T-helper 1 cell treated with Interleukin-12 subunit alpha and Interleukin-12 subunit beta and Interleukin-4 antibody, amounts not matched to agents 30 μg/mL and 1 μg/mL, for 36 hours (primary cell): ENCODE results near the gene CLDN15.
A peak's percentile ranks its signal among the peaks of the same experiment; 100 is the strongest.
"Not testable (repeated sequence)": the region's sequence is repeated elsewhere in the genome, so short reads cannot be mapped to it uniquely, and the experiment has no call there.

ENCODE experiments used
- H3K27ac Mint-ChIP-seq: one replicate; pipeline ENCODE4 v1.8.0; 2021; ENCODE audit warnings: mild to moderate bottlenecking, mixed read lengths
- H3K27me3 Mint-ChIP-seq: one replicate; pipeline ENCODE4 v1.8.0; 2021; ENCODE audit warnings: low read depth, mixed read lengths
- H3K36me3 Mint-ChIP-seq: one replicate; pipeline ENCODE4 v1.8.0; 2021; ENCODE audit warnings: low read depth, mixed read lengths
- H3K4me1 Mint-ChIP-seq: one replicate; pipeline ENCODE4 v1.8.0; 2021; ENCODE audit warnings: low read depth, mixed read lengths
- H3K4me3 Mint-ChIP-seq: one replicate; pipeline ENCODE4 v1.8.0; 2021; ENCODE audit warnings: mild to moderate bottlenecking, moderate library complexity, mixed read lengths
- H3K9me3 Mint-ChIP-seq: one replicate; pipeline ENCODE4 v1.8.0; 2021; ENCODE audit warnings: mixed read lengths

Gene CLDN15

DNA sequence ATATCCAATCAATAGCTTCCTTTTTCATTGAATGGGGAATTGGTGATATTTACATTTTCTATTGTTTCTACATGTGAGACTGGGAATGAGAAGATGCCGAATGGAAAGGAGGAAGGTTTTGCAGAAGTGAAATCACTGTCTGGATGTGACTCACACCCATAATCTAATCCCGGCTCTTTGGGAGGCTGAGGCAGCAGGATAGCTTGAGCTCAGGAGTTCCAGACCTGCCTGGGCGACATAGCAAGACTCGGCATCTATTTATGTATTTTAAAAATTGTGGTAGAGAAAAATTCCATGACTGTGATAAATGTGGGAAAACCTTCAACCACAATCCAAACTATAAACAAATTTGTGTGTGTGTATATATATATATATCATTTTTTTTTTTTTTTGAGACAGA lies 18.2 kb upstream of the CLDN15 start:
- no peaks in the 10 kb centered on the region for H3K9me3 Mint-ChIP-seq
- H3K4me3 Mint-ChIP-seq = no peak overlapping the region
- no peak overlapping the region for H3K27ac Mint-ChIP-seq
- H3K4me1 Mint-ChIP-seq = peaks cover 7% of the 10 kb centered on the region
- peaks cover 6% of the 10 kb centered on the region for H3K36me3 Mint-ChIP-seq
- no peaks in the 10 kb centered on the region for H3K27me3 Mint-ChIP-seq

DNA sequence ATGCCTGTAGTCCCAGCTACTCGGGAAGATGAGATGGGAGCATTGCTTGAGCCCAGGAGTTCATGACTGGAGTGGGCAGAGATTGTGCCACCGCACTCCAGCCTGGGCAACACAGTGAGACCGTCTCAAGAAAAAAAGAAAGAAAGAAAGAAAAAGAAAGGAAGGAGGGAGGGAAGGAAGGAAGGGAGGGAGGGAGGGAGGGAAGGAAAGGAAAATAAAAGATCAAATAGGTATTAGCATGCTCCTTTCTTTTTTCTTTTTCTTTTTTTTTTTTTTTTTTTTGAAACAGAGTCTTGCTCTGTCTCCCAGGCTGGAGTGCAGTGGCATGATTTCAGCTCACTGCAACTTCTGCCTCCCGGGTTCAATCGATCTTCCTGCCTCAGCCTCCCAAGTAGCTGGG lies 15.6 kb upstream of the CLDN15 start:
- not testable (repeated sequence) for H3K27me3 Mint-ChIP-seq, H3K27ac Mint-ChIP-seq, H3K9me3 Mint-ChIP-seq
- Mint-ChIP-seq H3K4me3 (peak overlapping the region; percentile 99), H3K36me3 (peaks cover 13% of the 10 kb centered on the region), H3K4me1 (peaks cover 16% of the 10 kb centered on the region)

DNA sequence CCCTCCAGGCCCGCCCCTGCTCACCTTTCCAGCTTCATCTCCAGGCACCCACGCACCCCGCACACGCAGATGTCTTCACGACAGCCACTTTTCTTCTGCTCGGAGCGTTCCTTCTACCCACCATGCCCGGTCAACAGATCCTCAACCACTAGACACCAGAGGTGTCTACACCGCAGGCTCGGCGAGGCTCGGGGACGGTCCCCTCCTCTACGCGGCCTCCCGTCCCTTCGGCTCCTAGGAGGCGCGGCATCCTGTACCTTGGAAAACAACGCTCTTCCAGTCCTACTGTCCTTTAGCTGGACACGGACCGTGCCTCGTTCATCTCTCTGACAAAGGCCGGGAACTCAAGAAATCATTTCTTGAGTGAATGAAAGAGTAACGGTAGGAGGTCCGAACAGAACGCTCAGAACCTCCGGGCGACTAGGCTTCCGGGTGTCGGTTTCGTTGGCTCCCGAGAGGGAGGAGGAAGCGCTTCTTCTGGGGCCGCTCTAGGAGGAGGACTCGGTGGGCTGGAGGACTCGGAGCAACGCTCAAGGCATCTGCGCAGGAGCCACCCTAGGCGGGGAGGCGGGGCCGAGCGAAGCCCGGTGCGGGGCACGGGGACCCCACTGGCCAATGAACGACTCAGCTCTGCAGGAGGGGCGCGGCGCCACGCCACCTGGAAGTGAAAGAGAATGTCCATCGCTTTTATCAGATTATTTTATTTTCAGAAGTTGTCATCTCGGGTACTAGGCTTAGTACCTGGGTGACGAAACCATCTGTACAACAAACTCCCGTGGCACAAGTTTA lies 14.5 kb upstream of the CLDN15 start:
- H3K4me3 Mint-ChIP-seq = peak overlapping the region; percentile 99
- peaks cover 21% of the 10 kb centered on the region for H3K4me1 Mint-ChIP-seq
- H3K27me3 Mint-ChIP-seq = no peaks in the 10 kb centered on the region
- no peaks in the 10 kb centered on the region for H3K9me3 Mint-ChIP-seq
- peaks cover 15% of the 10 kb centered on the region for H3K36me3 Mint-ChIP-seq
- H3K27ac Mint-ChIP-seq = peak overlapping the region; percentile 96

DNA sequence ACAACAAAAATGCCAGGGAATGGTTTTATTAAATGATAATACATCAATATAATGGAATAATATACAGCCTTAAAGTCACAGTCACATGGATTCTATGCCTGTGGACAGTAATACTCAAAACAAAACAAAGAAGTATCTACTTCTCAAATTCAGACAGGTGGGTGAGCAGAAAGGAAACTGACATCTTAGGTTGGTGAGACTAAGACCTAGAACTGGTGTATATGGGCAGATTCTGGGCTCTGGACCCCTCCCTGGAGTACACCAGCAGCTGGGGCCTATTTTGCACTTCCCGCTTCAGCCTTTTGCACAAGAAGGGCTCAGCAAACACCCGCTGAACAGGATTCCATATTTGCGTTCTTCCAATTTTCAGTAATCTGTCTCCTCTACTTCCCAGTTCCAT lies 12.7 kb upstream of the CLDN15 start:
- peaks cover 27% of the 10 kb centered on the region for H3K4me1 Mint-ChIP-seq
- H3K27ac Mint-ChIP-seq = peak overlapping the region; percentile 1
- peaks cover 15% of the 10 kb centered on the region for H3K36me3 Mint-ChIP-seq
- H3K27me3 Mint-ChIP-seq = no peaks in the 10 kb centered on the region
- H3K9me3 Mint-ChIP-seq = no peaks in the 10 kb centered on the region
- H3K4me3 Mint-ChIP-seq = peak overlapping the region; percentile 60

DNA sequence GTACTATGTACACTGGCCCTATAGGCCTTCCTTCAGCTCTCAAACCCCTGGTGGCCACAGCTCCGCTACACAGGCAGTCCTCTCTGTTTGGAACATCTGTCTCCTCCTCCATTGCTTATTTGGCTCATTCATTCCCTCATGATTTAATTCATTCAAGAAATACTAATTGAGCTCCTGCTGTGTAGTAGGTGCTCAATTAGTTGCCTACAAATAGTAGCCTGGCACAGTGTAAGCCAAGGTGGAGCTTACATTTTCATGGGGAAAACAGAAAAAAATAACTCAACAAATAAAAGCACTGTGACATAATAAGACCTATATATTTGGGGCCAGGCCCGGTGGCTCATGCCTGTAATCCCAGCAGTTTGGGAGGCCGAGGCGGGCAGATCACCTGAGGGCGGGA lies 10.7 kb upstream of the CLDN15 start:
- Mint-ChIP-seq H3K27me3 (no peaks in the 10 kb centered on the region), H3K27ac (no peak overlapping the region), H3K4me3 (no peak overlapping the region), H3K36me3 (peaks cover 17% of the 10 kb centered on the region), H3K4me1 (peaks cover 36% of the 10 kb centered on the region), H3K9me3 (no peaks in the 10 kb centered on the region)

DNA sequence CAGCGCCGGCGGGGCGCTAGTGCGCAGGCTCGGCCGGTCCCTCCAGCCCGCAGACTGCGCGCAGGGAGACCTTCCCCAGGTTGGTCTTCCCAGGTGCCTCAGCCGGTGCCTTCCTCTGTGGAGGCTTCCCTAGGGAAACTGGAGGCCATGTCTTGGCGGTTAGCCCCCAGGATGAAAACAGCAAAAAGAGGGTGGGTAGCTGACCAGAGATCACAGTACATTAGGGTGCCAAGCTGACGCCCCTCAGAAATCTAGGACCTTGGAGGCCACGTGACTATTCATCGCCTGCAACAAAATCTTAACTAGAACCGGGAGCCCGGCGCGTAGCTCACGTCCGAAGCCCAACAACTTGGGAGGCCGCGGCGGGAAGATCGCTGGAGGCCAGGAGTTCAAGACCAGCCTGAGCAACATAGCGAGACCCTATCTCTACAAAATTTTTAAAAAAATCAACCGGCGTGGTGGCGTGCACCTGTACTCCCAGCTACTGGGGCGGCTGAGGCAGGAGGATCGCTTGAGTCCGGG lies 7.6 kb upstream of the CLDN15 start:
- peaks cover 29% of the 10 kb centered on the region for H3K4me1 Mint-ChIP-seq
- H3K27ac Mint-ChIP-seq = peak overlapping the region; percentile 96
- peaks cover 8% of the 10 kb centered on the region for H3K36me3 Mint-ChIP-seq
- peak overlapping the region; percentile 92 for H3K4me3 Mint-ChIP-seq
- H3K27me3 Mint-ChIP-seq = no peaks in the 10 kb centered on the region
- no peaks in the 10 kb centered on the region for H3K9me3 Mint-ChIP-seq

DNA sequence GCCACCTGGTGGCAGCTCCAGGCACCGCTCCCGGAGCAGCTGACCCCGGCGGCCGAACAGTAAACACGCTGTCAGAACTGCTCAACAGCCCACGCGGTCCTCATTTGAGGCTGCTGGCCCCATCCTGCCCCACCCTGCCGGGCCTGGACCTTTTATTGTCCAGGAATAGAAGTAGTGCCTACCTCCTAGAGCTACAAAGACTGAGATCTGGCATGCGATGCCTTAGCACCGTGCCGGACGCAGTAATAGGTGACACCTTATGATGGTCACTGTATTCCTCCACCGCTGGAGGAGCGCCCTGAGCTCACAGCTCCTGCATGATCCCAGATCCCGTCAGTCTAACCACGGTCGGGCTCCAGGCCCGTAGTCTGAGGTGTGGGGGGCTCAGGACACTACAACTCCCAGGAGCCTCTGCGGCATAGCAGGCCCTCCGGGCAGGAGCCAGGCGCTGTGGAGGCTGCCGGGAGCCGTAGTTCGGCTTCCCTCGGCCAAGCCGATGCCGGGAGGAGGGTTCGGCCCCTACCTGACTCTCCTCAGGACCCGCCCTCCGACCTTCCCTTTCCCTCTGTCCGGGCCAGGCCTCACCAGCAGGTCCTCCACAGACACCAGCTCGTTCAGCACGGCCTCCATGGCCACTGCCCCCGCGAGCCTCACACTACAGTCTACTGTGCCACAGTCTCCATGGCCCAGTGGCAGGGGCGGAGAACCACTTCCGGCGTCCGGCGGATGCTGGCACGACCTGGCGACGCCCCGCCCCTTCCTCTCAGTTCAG lies 7.0 kb upstream of the CLDN15 start, which contains the start of gene FIS1:
Gene FIS1, minus strand, starts transcription at position 707 of the 772 bp plus-strand sequence. Its CDS starts 77 bp downstream, at position 630.
- Mint-ChIP-seq H3K27ac (peak within 1 kb of the TSS; percentile 96), H3K36me3 (peaks cover 5% of the 10 kb centered on the region), H3K4me3 (peak within 1 kb of the TSS; percentile 92), H3K4me1 (peaks cover 26% of the 10 kb centered on the region), H3K9me3 (no peaks in the 10 kb centered on the region), H3K27me3 (no peaks in the 10 kb centered on the region)

DNA sequence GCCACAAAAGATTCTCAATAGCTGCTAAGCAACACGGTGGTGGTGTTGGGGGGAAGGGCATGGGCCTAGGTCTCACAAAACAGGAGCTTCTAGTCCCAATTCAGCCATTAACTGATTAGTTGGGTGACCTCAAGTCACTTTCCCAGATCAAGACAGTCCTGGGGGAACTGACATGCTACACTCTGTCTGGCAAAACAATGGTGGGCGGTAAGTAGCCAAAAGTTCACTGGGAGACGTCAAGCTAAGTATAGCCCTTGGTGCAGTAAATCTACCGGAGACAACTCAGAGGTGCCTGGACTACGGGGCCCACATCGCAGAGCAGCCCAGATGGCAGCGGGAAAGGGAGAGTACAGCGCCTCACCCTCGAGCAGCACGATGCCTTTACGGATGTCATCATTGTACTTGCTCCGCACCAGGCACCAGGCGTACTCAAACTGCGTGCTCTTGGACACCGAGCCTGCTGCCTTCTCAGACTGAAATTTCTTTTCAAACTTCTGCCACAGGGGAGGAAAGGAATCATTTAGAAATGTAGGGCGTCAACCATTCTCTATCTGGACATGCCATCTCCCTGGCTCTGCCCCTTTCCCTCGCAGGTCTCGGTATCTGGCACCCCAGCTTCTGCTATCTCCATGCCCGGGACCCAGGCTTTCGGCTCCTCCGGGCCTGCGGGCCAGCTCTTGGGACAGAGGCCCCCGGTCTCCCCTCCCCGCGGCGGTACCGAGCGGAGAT lies 6.2 kb upstream of the CLDN15 start:
- Mint-ChIP-seq H3K27me3 (no peaks in the 10 kb centered on the region), H3K4me3 (peak overlapping the region; percentile 92), H3K27ac (peak overlapping the region; percentile 96), H3K36me3 (peaks cover 5% of the 10 kb centered on the region), H3K9me3 (no peaks in the 10 kb centered on the region), H3K4me1 (peaks cover 26% of the 10 kb centered on the region)

DNA sequence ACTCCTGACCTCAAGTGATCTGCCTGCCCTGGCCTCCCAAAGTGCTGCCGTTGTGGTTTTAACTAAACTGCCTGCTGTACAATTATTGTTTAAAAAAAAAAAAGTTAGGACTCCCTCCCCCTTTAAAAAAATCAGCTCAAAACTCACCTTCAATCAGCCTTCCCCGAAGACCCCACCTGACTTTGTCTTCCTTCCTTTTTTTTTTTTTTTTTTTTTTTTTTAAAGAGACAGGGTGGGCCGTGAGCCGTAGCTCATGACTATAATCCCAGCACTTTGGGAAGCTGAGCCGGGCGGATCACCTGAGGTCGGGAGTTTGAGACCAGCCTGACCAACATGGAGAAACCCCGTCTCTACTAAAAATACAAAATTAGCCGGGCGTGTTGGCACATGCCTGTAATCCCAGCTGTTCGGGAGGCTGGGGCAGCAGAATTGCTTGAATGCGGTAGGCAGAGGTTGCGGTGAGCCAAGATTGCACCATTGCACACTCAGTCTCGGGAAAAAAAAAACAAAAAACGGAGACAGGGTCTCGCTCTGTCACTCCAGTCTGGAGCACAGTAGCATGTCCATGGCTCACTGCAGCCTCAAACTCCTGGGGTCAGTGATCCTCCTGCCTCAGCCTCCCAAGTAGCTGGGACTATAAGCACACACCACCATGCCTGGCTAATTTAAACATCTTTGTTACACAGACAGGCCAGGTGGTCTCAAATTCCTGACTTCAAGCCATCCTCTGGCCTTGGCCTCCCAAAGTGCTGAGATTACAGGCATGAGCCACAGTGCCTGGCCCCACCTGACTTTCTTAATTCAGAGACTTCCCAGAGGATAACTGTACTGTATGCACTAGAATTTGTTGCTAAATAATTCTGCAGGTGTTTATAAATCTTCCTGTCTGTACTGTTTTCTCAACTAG lies 4.1 kb upstream of the CLDN15 start:
- no peak overlapping the region for H3K27ac Mint-ChIP-seq

DNA sequence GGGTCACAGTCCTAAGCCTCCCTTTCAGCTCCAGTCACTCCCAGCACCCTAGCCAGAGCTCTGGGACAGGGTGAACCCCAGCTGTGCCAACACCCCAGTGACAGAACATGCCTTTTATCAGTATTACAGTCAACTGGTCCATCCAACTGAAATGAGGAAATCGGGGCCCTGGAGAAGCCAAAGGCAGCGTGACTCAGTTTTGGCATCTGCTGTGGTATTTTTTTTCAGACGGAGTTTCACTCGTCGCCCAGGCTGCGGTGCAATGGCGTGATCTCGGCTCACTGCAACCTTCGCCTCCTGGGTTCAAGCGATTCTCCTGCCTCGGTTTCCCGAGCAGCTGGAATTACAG lies 3.4 kb upstream of the CLDN15 start:
- no peaks in the 10 kb centered on the region for H3K9me3 Mint-ChIP-seq
- H3K27me3 Mint-ChIP-seq = no peaks in the 10 kb centered on the region
- peaks cover 4% of the 10 kb centered on the region for H3K36me3 Mint-ChIP-seq
- no peak overlapping the region for H3K27ac Mint-ChIP-seq
- no peak overlapping the region for H3K4me3 Mint-ChIP-seq
- H3K4me1 Mint-ChIP-seq = peaks cover 20% of the 10 kb centered on the region

More for the DNA sequence above, 4.1 kb upstream of the CLDN15 start:
- Mint-ChIP-seq H3K9me3 (no peaks in the 10 kb centered on the region), H3K4me1 (peaks cover 20% of the 10 kb centered on the region), H3K36me3 (peaks cover 4% of the 10 kb centered on the region), H3K4me3 (no peak overlapping the region), H3K27me3 (no peaks in the 10 kb centered on the region)

DNA sequence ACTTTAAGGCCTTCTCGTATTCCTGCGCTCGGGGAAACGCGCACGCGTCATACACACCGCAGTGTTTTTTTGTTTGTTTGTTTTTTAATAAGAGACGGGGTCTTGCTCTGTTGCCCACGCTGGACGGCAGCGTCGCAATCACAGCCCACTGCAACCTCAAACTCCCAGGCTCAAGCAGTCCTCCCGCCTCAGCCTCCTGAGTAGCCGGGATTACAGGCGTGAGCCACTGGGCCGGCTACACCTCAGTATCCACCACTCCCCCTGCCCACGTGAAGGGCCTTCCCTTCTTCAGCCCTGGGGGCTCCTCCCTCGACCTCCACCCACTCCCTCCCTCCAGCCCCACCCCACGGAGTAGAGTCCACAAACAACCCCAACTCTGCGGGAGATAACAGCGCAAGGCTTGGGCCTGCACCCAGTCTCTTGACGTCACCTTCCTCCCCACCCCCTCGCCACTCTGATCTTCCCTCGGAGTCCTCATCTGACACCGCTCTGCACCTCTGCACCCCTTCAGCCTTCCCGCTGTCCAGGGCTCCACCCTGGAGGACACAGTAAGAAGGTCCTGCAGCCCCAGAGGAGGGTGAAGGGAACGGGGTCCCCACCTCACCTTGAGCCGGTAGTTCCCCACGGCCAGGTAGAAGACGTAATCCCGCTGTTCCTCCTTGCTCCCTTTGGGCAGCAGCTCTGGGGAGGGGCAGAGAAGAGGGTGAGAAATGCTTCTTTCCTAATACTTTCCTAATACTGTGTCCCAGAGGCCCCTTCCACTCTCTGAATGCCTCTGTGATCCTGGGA lies 2.8 kb upstream of the CLDN15 start:
- H3K4me3 Mint-ChIP-seq = no peak overlapping the region
- H3K9me3 Mint-ChIP-seq = no peaks in the 10 kb centered on the region
- no peak overlapping the region for H3K27ac Mint-ChIP-seq
- peaks cover 4% of the 10 kb centered on the region for H3K36me3 Mint-ChIP-seq
- no peaks in the 10 kb centered on the region for H3K27me3 Mint-ChIP-seq
- H3K4me1 Mint-ChIP-seq = peaks cover 14% of the 10 kb centered on the region

DNA sequence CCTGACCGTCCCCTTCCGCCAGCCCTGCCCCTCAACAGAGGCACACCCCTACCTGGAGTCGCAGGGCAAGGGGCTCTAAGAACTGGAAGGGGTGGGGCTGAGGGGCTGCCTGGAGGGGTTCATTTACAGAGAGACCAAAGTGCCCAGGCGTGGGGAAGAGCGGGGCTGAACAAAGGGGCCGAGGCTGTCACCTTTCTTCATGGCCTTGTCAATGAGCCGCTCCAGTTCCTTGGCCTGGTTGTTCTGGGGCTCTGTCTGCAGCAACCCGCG lies 2.3 kb upstream of the CLDN15 start:
- no peak overlapping the region for H3K4me3 Mint-ChIP-seq
- H3K9me3 Mint-ChIP-seq = no peaks in the 10 kb centered on the region
- H3K4me1 Mint-ChIP-seq = peaks cover 10% of the 10 kb centered on the region
- H3K27me3 Mint-ChIP-seq = no peaks in the 10 kb centered on the region
- peaks cover 3% of the 10 kb centered on the region for H3K36me3 Mint-ChIP-seq
- no peak overlapping the region for H3K27ac Mint-ChIP-seq

DNA sequence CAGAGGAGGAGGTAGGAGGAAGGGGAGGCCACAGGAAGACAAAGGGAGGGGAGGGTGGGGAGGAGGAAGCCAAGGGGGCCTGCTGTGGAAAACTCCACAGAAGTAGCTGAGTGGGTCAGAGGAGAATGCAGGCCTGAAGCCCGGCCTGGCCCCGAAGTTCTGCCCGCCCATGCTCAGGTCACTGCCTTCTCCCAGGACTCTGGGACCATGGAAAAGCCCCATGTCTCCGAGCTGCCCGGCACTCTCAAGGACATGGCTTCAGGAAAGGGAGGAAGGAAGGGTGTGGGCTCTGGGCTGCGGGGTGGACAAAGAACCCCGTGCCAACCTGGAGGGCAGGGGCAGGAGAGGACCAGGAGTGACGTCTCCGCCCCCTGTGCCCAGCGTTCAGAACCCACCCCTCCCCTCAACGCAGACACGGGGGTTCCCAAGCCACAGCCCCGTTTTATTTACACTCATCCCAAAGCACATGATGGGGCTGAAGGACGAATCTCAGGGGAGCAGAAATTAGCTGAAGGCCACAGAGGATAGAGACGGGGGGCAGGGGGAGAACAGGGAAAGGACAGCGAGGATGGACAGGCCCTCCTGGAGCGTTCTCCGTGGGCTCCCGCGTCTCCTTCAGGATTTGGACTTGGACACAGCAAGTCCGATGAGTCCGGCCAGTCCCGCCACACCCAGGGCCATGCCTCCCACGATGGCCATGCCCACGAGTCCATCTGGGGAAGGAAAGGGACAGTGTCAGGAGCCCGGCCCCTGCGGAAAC lies 1.8 kb upstream of the CLDN15 start:
- no peak overlapping the region for H3K4me3 Mint-ChIP-seq
- H3K27me3 Mint-ChIP-seq = no peaks in the 10 kb centered on the region
- peaks cover 10% of the 10 kb centered on the region for H3K4me1 Mint-ChIP-seq
- H3K36me3 Mint-ChIP-seq = peaks cover 3% of the 10 kb centered on the region
- H3K9me3 Mint-ChIP-seq = no peaks in the 10 kb centered on the region
- H3K27ac Mint-ChIP-seq = no peak overlapping the region
